ENCODE results near the gene XXYLT1.

Gene XXYLT1

DNA sequence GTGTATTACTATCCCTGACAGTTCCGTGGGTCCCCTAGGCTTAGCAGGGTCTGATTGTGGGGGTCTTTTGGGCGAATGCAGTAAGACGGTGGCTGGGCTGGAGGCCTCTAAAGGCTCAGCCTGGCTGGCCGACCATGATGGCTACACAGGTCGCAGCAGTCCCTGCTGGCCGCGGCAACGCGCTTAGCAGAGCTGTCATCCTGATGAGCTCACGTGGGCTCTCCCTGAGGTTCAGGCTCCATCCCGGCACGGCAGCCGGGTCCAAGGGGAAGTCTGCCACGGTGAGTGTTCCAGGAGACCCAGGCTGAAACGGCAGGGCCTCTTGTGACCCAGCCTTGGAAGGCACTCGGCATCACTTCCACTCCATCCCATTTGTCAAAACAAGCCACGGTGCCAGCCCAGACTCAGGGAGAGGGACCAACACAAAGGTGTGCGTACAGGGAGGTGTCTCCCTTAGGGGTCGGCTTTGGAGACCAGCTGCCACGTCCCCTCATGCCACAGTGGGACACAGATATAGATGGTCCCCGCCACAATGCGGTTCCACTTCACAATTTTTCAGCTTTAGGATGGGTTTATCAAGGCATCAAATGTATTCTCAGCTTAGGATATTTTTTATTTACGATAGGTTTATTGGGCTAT, 101.8 kb downstream of the XXYLT1 start:
- no peak for DNase-seq (ENCODE audit: low read depth in 2 of 2)

DNA sequence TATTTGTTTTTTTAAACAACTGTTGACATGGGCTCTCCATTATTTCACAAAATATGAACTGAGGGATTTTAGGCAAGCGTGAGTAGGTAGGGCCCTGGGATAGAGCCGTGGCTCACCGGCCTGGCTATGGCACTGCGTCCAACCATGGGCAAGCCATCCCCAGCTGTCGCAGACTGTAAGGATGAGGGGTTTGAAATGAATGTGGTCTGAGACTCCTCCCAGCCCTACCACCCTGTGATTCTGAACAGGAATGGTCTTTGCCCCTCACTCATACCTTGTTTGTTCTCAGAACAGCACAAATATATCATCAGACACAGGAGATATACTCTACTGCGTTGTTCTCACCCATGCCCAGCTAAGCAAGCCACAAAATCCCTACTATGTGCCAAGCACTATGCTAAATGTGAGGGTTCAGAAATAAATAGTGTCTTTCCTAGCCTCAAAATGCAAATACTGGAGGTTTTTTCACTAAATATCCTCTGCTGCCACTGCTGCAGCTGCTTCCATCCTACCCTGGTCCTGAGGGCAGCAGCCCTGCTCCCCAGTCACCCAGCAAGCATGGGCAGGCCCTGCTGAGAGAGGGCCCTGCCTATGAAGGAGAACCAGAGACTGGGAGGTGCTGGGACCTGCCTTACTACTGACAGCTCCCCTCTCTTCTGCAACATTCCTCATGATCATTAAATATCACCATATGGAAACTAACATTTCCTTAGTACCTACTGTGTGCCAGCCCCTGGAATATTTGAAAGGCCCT, 102.8 kb downstream of the XXYLT1 start:
- DNase-seq (ENCODE audit: low read depth in 2 of 2), result no peak

DNA sequence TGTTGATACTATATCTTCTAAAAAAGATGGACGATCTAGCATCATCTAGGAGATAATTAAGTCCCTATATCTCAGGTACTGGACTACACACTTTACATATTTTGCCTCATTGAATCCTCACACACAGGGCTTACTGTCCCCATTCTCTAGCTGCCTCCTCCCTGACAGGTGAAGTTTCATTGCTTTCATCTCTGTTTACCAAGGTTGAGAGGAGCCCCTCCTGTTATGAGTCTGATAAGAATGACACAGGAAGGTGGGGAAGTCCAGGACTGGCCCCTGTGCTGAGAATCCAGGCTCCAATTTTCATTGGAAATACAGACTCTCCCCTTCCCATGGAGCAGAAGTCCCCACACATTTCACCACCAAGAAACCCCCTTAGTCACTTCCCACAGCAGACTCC, 105.2 kb downstream of the XXYLT1 start:
- DNase-seq (ENCODE audit: low read depth in 2 of 2), result no peak

DNA sequence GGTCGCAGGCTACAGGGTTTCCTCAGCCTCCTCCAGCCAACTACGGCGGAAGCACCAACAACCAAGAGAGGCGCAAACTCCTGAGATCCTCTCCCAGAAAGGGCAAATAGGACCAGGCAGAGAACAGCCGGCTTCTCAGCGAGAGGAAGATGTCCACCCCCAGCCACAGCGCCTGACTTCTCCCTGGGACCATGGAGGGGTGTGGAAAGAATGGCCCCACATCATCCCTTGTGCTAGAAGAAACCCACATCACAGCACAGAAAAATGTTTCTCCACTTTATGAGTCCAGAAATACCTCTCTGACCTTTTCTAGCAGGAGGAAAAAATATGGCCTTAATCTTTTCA, 105.7 kb downstream of the XXYLT1 start:
- no peak for DNase-seq (ENCODE audit: low read depth in 2 of 2)

DNA sequence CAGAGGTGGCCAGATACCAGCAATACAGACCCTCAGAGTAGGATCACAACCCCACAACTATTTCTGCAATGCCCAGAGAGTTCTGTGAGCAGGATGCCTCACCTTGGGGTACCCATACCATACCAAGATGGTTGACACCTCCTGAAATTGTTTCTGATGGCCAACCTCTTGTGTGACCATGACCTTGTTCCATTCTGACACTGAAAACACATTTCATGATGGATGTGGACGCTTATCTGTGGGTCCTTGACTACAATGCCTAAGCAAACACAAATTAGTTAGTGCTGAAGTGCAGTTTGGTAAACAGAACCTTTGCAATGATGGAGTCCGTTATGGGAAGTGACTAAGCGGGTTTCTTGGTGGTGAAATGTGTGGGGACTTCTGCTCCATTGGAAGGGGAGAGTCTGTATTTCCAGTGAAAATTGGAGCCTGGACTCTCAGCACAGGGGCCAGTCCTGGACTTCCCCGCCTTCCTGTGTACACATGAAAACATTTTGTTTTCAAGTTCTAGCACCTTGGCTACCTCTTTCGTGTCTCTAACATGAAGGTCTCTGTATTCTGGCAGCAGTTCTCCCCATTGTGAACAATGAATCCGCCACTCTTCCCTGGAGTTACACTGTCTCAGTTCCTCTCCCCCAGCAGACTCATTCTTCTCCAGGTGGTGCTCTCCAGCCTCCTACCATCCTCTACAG, 106.2 kb downstream of the XXYLT1 start:
- no peak for DNase-seq (ENCODE audit: low read depth in 2 of 2)

DNA sequence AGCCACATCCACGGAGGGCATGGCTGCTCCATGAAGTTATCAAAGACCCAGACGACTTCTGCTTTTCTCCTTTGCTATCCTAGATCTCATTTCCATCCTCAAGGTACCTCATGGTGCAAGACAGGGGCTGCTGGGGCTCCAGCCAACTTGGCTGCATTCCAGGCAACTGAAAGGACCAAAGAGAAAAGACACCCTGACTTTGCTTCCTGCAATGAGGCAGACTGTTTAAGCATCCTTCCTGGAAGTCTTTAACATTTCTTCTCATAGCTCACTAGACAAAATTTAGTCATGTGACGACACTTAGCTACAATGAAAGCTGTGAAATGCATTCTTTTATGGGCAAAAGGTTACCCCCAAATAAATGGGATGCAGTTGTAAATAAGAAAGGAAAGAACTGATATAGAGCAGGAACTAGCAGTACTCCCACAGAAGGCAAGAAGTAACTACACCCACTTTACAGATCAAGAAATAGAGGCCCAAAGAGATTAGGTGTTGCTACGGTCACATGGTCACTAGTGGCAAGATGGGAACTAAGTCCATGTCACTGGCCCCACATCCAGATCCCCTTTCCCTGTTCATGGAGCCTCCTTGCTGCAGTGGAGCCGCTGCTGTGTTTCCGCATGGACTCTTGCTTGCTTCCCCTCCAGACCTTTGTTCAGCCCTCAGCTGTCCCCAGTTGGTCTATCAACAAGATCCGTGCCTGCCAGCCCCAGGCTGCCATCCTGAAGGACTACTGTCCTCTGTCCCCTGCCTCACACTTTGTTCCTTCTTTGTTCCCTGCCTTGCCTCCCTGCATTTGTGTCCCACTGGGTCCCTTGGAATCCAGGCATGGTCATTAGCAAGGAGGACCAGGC, 107.0 kb downstream of the XXYLT1 start:
- DNase-seq (ENCODE audit: low read depth in 2 of 2), result no peak

DNA sequence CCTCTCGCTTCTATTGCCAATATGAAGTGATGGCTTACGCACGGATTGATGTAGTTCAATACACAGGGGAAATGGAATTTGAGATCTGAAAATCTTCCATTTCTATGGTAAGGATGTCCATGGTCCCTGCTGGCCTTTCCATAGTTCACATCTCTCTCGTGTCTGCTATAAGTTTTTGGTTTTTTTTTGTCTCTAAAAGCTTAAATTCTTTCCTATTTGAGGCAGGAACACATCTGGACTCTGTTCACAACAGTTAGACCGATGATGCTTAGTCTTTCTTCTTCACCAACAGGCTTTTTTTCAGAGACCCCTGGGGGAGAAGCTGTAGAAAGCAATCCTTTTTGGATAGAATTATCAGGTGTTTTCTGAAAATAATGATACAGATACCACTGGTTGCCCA, 108.1 kb downstream of the XXYLT1 start:
- DNase-seq (ENCODE audit: low read depth in 2 of 2), result no peak

DNA sequence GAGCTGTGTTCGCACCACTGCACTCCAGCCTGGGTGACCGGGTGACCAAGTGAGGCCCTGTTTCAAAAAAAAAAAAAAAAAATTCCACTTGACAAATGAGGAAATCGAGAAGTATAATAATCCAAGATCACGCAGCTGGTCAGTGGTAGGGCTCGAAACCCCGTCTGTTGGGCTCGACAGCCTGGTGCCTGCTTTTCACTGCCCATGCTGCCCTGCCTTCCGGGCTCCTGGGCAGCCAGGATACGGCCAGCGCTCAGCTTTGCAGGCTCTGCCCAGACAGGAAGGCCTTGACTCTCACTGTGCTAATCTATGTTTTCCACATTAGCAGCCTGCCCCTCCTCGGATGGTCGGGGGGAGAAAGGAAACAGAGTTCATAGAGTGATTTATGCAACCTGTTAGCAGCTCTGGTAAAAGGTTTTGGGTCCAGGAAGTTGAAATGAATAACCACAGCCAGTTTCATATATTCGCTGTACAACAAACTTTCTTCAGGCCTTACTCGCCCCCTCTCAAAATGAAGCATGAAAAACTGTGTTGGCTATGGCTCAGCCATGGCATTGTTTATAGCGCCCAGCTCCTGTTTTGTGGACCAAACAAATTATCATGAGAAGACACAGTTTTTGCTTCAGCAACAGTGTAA, 108.8 kb downstream of the XXYLT1 start:
- no peak for DNase-seq (ENCODE audit: low read depth in 2 of 2)

DNA sequence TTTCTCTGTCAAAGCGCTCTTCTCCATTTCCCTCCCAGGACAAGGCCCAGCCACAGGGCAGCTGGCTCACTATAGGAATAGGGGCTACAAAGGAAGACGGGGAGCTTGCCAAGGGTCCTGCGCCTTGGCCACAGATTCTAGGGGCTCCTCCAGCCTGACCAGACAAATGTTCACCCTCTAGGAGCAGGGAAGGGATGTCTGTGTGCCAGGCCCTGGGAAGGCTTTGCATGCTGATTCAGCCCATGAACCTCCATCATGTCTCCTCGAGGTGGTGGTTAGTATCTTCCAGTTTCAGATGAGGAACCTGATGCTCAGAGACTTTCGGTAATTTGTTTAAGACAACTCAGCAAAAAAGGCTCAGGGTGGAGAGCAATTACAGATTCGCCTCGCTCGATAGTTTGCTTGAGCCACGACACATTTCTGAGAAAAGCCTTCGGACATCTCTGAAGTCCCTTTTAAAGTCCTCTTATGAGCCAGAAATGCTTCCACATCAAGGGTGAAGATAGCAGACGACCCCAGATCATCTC, 110.0 kb downstream of the XXYLT1 start:
- no peak for DNase-seq (ENCODE audit: low read depth in 2 of 2)

DNA sequence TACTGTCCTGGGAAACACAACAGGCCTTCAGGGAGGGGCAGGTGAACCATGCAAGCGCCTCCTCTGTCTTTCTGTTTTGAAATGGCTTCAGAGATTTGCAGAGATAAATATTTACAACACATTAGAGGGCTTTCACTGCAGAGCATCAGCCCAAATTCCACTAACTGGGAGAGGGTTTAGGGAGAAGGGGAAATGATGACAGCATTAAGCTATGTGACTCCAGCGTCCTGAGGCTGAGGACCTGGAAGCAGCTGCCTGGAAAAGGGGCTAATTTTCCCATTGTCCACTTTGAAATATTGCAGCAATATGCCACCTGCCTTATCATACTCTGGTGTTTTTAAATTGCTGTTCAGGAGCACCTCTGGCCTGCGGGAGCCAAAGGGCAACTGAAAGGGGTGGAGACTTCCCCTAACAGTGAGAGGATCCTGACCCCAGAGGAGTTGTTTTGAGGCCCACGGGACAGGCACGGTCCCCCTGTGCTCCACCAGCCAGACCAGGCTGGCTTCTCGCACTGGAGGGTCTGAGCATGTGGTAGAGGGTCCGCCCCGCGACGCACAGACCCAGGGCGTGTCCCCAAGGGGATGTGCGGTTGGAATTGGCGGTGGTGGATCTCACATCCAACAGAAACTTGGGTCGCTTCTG, 110.6 kb downstream of the XXYLT1 start:
- DNase-seq (ENCODE audit: low read depth in 2 of 2), result no peak

DNA sequence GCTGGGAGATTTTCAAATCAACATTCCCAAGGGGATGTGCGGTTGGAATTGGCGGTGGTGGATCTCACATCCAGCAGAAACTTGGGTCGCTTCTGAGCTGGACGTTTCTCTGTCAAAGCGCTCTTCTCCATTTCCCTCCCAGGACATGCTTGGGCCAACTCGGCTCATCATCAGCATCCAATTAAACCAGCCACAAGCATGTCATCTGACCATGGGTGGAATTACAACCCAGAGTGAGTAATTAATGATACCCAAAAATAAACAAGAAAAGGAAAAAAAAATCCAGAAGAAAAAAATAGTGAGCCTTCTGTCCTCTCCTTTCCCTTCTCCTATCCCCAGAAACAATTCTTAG, 111.2 kb downstream of the XXYLT1 start:
- DNase-seq (ENCODE audit: low read depth in 2 of 2), result no peak

DNA sequence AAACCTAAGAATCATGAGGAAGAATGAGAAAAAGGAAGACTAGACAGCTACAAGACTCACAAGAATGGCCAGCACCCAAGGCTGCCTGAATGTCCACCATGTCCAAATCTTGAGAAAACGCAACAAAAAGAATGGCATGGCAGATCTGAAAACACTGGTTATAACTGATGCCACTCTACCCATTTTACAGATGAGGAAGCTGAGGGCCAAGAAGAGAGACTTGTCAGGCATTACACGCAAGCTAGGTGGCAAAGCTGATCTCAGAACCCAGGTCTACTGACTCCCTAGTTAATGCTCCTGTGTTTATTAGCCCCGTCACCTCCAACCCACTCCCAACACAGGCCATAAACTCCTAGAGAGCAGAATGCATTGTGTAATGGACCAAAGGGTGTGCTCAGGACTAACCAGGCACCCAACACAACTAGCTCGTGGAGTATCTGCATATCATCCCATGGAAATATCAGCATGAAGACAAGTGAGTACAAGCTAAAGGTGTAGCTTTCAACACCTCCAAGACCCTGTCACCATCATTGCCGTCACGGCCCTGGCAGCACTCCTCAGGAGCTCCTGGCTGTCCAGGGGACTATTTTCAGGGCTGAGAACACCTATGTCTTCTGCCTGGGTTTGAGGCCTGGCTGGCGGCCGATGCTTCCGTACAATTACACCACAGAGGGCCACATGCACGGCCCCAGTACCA, 111.7 kb downstream of the XXYLT1 start:
- no peak for DNase-seq (ENCODE audit: low read depth in 2 of 2)

DNA sequence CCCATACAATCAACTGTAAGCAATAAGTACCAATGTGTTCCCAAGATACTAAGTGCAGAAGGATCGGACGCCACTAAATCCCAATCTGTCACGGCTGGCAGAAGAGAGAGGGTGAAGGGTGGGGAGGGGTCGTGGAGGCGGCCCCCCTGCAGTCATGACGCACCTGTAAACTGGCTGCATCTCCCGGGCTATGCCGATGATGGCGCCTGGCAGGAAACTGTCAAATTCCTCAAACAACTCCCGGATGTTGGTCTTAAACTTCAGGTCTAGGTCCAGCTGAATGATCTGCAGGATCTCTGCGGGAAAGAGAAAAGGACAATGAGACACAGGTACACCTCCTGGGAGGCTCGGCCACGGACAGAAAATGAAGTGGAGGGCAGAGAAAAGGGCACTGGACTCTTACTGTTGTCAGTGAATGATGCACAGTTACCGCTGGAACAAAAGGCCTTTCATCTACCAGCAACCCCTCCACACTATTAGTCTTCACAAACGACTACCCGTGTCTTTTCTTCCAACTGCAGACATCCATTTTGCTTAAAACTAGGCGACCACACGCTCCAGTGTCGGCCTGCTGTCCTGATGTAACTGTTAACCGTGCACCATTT, 114.6 kb downstream of the XXYLT1 start:
- DNase-seq (ENCODE audit: low read depth in 2 of 2), result no peak

DNA sequence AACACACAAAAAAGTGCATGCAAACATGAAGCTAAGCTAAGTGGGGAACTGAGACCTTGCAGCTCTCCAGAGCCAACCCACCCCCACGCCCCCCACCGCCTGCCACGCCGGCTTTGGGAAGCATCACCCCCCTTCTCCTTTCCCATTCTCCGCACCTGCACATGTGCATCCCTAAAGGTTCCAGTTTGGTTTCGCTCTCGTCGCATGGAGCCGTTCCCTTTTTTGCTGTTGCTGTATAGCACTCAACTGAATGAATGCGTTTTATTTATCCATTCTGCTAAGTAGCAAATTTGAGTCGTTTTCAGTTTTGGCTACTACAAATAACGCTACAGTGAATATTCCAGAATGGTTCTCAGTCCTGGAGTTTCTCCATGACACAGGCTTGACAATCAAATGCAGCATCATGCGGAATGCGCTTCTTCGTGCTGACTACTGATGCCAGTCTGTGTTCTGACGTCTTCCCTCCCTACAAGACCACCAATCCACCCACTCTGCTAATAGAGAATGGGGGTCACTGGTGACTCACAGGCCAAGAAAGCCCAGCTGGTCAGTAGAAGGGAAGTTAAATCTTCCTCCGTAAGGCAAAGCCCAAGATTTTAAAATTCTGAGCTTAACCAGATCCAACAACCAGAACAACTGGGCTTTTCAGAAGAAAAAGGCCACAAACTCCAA, 115.3 kb downstream of the XXYLT1 start:
- no peak for DNase-seq (ENCODE audit: low read depth in 2 of 2)

DNA sequence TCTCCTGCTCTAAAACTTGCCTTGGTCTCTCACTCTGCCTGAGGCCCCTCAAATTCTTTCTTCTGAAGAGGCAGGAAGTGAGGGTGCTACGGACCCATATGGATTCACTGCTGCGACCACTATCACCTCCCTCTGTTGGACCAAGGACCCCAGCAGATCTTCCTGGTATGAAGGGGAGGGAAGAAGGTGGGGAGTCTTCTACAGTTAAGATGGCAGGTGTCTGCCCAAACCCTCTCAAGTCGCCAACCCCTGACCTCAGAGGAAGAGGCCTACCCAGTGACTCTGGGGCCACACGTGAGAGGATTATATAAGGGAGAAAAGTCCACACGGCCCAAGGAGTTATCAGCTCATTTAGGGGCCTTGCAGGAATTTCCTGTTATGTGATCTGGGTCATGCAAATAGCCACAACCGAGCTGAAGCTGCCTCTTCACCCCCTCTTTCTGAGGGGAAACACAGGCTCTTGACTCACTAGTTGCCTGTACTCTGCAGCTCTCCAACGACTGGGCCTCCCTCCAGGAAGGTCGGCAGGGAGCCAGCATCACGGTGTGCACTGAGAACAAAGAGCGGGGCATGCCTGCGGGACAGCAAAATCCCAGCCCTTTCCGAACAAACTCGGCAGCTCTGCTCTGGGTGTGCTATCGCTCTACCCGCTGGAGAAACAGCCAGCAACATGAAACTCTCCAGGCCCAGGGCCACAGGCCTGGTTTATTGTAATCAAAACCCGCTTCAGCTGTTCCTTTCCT, 116.0 kb downstream of the XXYLT1 start:
- DNase-seq (ENCODE audit: low read depth in 2 of 2), result no peak

DNA sequence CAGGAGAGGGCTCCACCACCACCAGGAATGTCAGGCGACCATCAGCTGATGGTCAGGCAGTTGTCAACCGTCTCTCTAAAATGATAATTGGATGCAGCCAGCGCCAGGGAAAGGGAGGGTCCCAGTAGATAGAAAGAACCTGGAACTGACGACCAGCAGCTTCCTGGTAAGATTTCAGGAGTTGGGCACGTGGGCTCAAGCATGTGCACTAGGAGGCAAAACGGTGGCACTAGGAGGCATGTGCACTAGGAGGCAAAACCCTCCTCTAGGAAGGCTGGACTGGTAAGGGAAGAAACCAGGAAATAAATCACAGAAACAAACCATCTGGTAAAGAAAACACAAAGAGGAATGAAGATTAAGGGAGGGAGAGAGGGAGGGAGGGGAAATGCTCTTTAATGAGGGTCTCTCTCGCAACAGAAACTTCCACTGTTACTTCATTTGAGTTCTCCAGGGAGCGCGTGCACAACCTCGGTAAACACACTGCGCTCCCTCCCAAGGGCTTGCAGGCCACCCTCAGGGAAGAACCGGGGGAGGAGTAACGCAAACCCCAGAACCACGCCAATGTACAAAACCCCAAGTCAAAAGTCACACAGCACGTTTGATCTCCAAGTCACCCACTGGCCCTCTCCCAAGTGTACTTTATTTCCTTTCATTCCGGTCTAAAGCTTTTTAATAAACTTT, 116.7 kb downstream of the XXYLT1 start:
- DNase-seq (ENCODE audit: low read depth in 2 of 2), result no peak

DNA sequence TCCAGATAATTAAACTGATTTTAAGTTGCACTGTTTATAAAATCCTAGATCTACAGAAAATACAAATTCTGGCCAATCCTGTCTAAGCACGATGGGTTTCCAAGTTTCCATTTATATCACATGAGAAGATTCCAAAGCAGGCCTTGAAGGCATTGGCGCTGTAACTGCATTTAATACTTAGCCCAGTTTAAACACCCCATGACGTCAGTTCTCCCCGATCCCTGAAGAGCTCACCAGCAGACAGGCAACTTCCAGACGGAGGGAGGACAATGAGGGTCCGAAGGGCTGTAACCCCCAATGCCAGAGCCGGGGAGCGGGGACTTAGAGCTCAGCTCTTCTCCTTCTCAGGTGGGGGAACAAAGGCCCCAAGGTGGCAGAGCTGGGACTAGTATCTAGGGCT, 117.3 kb downstream of the XXYLT1 start:
- no peak for DNase-seq (ENCODE audit: low read depth in 2 of 2)

DNA sequence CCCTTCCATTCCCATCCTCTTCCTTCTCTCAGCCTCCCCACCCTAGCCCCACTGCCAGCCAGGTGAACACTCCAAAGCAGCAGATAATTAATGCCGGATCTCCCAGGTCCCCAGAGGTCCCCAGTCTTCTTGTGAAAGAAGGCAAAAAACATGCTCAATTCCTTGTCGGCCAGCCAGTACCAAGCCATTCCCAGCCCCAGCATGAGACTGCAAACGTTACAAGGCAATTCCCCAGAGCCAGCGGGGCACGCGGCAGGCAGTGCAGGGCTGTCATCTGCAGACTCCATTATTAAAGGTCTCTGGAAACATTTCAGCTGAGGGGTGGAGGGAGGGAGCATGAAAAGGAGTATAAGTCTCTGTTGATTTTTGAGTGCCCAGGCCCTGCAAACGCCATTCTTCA, 117.8 kb downstream of the XXYLT1 start:
- no peak for DNase-seq (ENCODE audit: low read depth in 2 of 2)
